CD4-positive, alpha-beta T cell treated with Interleukin-6 at 100 ng/mL for 8 hours (primary cell): ENCODE data around the gene PCGF1.
"Not testable (repeated sequence)": the region's sequence is repeated elsewhere in the genome, so short reads cannot be mapped to it uniquely, and the experiment has no call there.

Experiments used
- DNase-seq: peaks from one replicate; pipeline ENCODE4 v3.0.0-alpha.2; 2020; ENCODE audit warnings: mixed read lengths, low spot score

PCGF1 gene

GRCh38 chr2:74472086-74472944 is 35.2 kb downstream of the PCGF1 start, which contains the start of gene MRPL53:
Gene MRPL53 (minus strand): TSS chr2:74472680. CDS start chr2:74472660, 20 bp downstream.
- DNase-seq, result peak; percentile 95

GRCh38 chr2:74471332-74472065 is 36.0 kb downstream of the PCGF1 start:
- DNase-seq, result no peak

GRCh38 chr2:74470742-74471141 is 36.8 kb downstream of the PCGF1 start:
- DNase-seq, result not testable (repeated sequence)

- DNase-seq, result no peak
Observed at GRCh38 chr2:74464406-74464805, 43.1 kb downstream of the PCGF1 start.

- DNase-seq, result no peak
Observed at GRCh38 chr2:74462786-74463105, 44.7 kb downstream of the PCGF1 start.

GRCh38 chr2:74462054-74462785 is 45.3 kb downstream of the PCGF1 start:
- DNase-seq, result no peak

GRCh38 chr2:74461187-74462053 is 46.1 kb downstream of the PCGF1 start:
- no peak for DNase-seq

- not testable (repeated sequence) for DNase-seq
Observed at GRCh38 chr2:74460187-74460586, 47.3 kb downstream of the PCGF1 start.

- DNase-seq, result not testable (repeated sequence)
Observed at GRCh38 chr2:74459503-74460118, 47.9 kb downstream of the PCGF1 start.

GRCh38 chr2:74458938-74459363 is 48.5 kb downstream of the PCGF1 start:
- no peak for DNase-seq

GRCh38 chr2:74458132-74458937 is 49.2 kb downstream of the PCGF1 start, which contains the start of gene WBP1:
Gene WBP1 (plus strand): TSS chr2:74458438. CDS start chr2:74458603, 165 bp downstream.
- DNase-seq, result peak; percentile 100

GRCh38 chr2:74457549-74458131 is 49.9 kb downstream of the PCGF1 start:
- DNase-seq, result peak; percentile 78

- no peak for DNase-seq
Observed at GRCh38 chr2:74457129-74457548, 50.4 kb downstream of the PCGF1 start.
